CD4-positive, alpha-beta T cell (primary cell): ENCODE results near the gene GTPBP2. TPM values are rescaled to one million over a fixed set of nuclear protein-coding genes. Genes with fewer than 3 reads are reported as not detected.

Experiments
- ATAC-seq: fragments of 200-7000 bp; cut with Tn5 transposase; one replicate; pipeline ENCODE4 v1.10.0; 2022; ENCODE audit warnings: mild to moderate bottlenecking; ENCODE audit not compliant: poor library complexity
- CTCF ChIA-PET: fragments of 350-600 bp; sonication (Branson Sonifier 250); formaldehyde crosslinking; loops from one replicate; lab custom pipeline; 2021; ENCODE audit warnings: antibody characterized with exemption, inconsistent platforms; lab: Charles Lee
- POLR2A ChIA-PET: fragments of 350-600 bp; sonication (Branson Sonifier 250); formaldehyde crosslinking; loops from one replicate; lab custom pipeline; 2021; ENCODE audit warnings: antibody characterized with exemption, inconsistent platforms; lab: Charles Lee
- DNase-seq, 14 experiments: peaks; one replicate each; pipeline ENCODE4 v3.0.0-alpha.2; 2013 to 2020; ENCODE audit warnings: mixed read lengths in 2 of 14
- H3K27ac ChIP-seq, 2 donors: one replicate each; pipeline versions ENCODE4 v1.5.1 to v1.7.0; 2013; ENCODE audit warnings: low read length in 2 of 2, low read depth in 1 of 2, mild to moderate bottlenecking in 1 of 2
- H3K27me3 ChIP-seq, 2 experiments: 1 replicate in 1 of 2; 2 replicates in 1 of 2; pipeline versions ENCODE4 v1.6.1 to v1.7.0; 2013; ENCODE audit warnings: low read length in 2 of 2, control low read depth in 1 of 2, mild to moderate bottlenecking in 1 of 2, moderate library complexity in 1 of 2; ENCODE audit not compliant: insufficient read depth in 2 of 2, control insufficient read depth in 1 of 2
- H3K36me3 ChIP-seq: one replicate; pipeline ENCODE4 v1.6.1; 2013; ENCODE audit warnings: low read length, control low read depth; ENCODE audit not compliant: insufficient read depth
- H3K4me1 ChIP-seq: one replicate; pipeline ENCODE4 v1.6.1; 2013; ENCODE audit warnings: low read length, control low read depth; ENCODE audit not compliant: insufficient read depth
- H3K4me3 ChIP-seq: one replicate; pipeline ENCODE4 v1.5.1; 2013; ENCODE audit warnings: mild to moderate bottlenecking, low read length, moderate library complexity
- H3K9me3 ChIP-seq, 2 experiments: 1 replicate in 1 of 2; 2 replicates in 1 of 2; pipeline versions ENCODE4 v1.6.1 to v1.7.0; 2013; ENCODE audit warnings: low read length in 2 of 2, mild to moderate bottlenecking in 2 of 2, control low read depth in 1 of 2, moderate library complexity in 1 of 2; ENCODE audit not compliant: control insufficient read depth in 1 of 2, insufficient read depth in 1 of 2
- H3K27ac Mint-ChIP-seq: one replicate; pipeline ENCODE4 v1.8.0; 2020; ENCODE audit warnings: mixed read lengths
- H3K27me3 Mint-ChIP-seq: one replicate; pipeline ENCODE4 v1.8.0; 2021; ENCODE audit warnings: mixed read lengths
- H3K36me3 Mint-ChIP-seq: one replicate; pipeline ENCODE4 v1.8.0; 2021; ENCODE audit warnings: low read depth, mixed read lengths
- H3K4me1 Mint-ChIP-seq: one replicate; pipeline ENCODE4 v1.8.0; 2021; ENCODE audit warnings: low read depth, mixed read lengths
- H3K4me3 Mint-ChIP-seq: one replicate; pipeline ENCODE4 v1.8.0; 2020; ENCODE audit warnings: mild to moderate bottlenecking, mixed read lengths
- H3K9me3 Mint-ChIP-seq: one replicate; pipeline ENCODE4 v1.8.0; 2020; ENCODE audit warnings: mixed read lengths
- CTCF ChIP-seq: fragments of 200-600 bp; IDR thresholded peaks from one replicate; pipeline ENCODE4 v1.8.0; 2022; ENCODE audit warnings: antibody characterized with exemption, mild to moderate bottlenecking
- intact Hi-C, 2 experiments: fragments of 100-400 bp; cut with DNase I in 1 of 2; cut with micrococcal nuclease in 1 of 2; formaldehyde crosslinking; loops; one replicate each; pipeline versions ENCODE4 v1.15.1 to v1.9.0; 2023 to 2025; cut with DNase I, micrococcal nuclease
- total RNA-seq, 174 experiments: library from RNA in 2 of 174; stranded (reverse) in 2 of 174; gene quantifications; one replicate each; pipeline ENCODE4 v1.2.3 and lab custom pipeline; 2021 to 2026

The GTPBP2 gene
- total RNA-seq, 2 experiments from 2014 or later = 31.5 to 33.9 TPM

DNA sequence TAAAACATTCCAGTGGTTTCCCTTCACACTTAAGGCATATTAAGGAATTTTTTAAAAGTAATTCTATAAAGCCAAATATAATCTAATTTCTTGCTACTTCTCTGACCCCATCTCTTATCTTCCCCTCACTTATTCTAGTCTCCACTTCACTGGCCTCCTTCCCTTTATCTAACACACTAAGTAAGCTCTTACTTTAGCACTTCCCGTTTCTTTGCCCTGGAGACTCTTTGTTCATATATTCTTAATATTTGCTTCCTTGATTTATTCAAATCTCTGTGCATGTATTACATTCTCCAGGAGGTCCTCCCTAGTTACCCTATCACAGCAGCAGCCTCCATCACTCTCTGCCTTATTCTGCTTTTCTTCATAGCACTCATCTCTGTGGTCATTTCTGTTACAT is 20.3 kb downstream of the GTPBP2 start:
- Histone ChIP-seq H3K4me1 (no peaks in the 10 kb centered on the region), H3K27me3 (no peaks in the 10 kb centered on the region), H3K27ac (no peak overlapping the region), H3K36me3 (peaks cover 56% of the 10 kb centered on the region), H3K4me3 (no peak overlapping the region), H3K9me3 (no peaks in the 10 kb centered on the region)
- no peaks in the 10 kb centered on the region for H3K4me1 Mint-ChIP-seq
- no peak overlapping the region for H3K4me3 Mint-ChIP-seq
- H3K9me3 Mint-ChIP-seq = no peaks in the 10 kb centered on the region
- no peak for TF ChIP-seq CTCF
- POLR2A ChIA-PET = interaction anchor here (1.7 kb wide), 1 partner anchor 27 kb away, joined by 4 read pairs; the partner anchor contains the start of gene MAD2L1BP
- intact Hi-C loops = loop anchor here in 1 of 2 experiments (5.0 to 10.0 kb wide), 3 partner anchors 58 to 468 kb away; no protein-coding TSS in a partner anchor
- no peak for DNase-seq
- ATAC-seq = no peak
- no peak overlapping the region for H3K27ac Mint-ChIP-seq
- CTCF ChIA-PET = interaction anchor here (0.5 to 2.2 kb wide), 8 partner anchors 9 to 490 kb away, joined by 3 to 8 read pairs (median 4); partner anchors contain the start of gene GTPBP2
- H3K27me3 Mint-ChIP-seq = no peaks in the 10 kb centered on the region
- peaks cover 69% of the 10 kb centered on the region for H3K36me3 Mint-ChIP-seq

GRCh38 chr6:43608310-43608763 is 20.7 kb downstream of the GTPBP2 start:
- Mint-ChIP-seq H3K27ac (no peak overlapping the region), H3K4me1 (no peaks in the 10 kb centered on the region), H3K27me3 (no peaks in the 10 kb centered on the region), H3K4me3 (no peak overlapping the region), H3K36me3 (peaks cover 69% of the 10 kb centered on the region), H3K9me3 (no peaks in the 10 kb centered on the region)
- Histone ChIP-seq H3K27ac (no peak overlapping the region), H3K4me3 (no peak overlapping the region), H3K27me3 (no peaks in the 10 kb centered on the region), H3K9me3 (no peaks in the 10 kb centered on the region), H3K36me3 (peaks cover 56% of the 10 kb centered on the region), H3K4me1 (no peaks in the 10 kb centered on the region)
- POLR2A ChIA-PET = interaction anchor here (0.8 to 1.7 kb wide), 2 partner anchors 21 to 27 kb away, joined by 3 to 4 read pairs; partner anchors contain the start of genes GTPBP2 and MAD2L1BP
- peak; percentile 91 for TF ChIP-seq CTCF
- CTCF ChIA-PET = interaction anchor here (0.5 to 2.2 kb wide), 9 partner anchors 10 to 490 kb away, joined by 3 to 8 read pairs (median 4); partner anchors contain the start of gene GTPBP2
- DNase-seq = peak; percentile 32 to 77 (median 49)
- intact Hi-C loops = loop anchor here in 1 of 2 experiments (5.0 to 10.0 kb wide), 3 partner anchors 59 to 469 kb away; no protein-coding TSS in a partner anchor
- ATAC-seq = peak; percentile 48

DNA sequence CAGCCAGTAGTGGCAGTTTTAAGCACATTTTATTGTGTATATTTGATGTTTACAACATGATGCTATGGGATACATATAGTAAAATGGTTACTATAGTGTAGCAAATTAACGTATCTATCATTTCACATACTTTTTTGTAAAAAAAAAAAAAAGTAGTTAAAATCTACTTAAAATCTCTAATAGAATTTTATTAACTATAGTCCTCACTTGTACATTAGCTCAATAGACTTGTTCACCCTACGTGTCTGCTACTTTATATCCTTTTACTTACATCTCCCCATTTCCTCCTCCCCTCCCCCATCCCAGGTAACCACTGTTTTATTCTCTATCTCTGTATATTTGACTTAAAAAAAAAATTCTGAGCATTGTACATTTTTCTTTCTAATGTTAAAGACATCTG is 23.0 kb downstream of the GTPBP2 start:
- Mint-ChIP-seq H3K9me3 (no peaks in the 10 kb centered on the region), H3K27ac (no peak overlapping the region), H3K27me3 (no peaks in the 10 kb centered on the region), H3K36me3 (peaks cover 68% of the 10 kb centered on the region), H3K4me1 (no peaks in the 10 kb centered on the region), H3K4me3 (no peak overlapping the region)
- H3K4me1 ChIP-seq = no peaks in the 10 kb centered on the region
- H3K27me3 ChIP-seq = no peaks in the 10 kb centered on the region
- no peak overlapping the region for H3K27ac ChIP-seq
- ChIA-PET CTCF (no interaction called here), POLR2A (interaction anchor here (1.2 kb wide), 1 partner anchor 23 kb away, joined by 3 read pairs; the partner anchor contains the start of gene GTPBP2)
- no peak for TF ChIP-seq CTCF
- H3K9me3 ChIP-seq = no peaks in the 10 kb centered on the region
- DNase-seq = no peak
- ATAC-seq = no peak
- peaks cover 67% of the 10 kb centered on the region for H3K36me3 ChIP-seq
- no peak overlapping the region for H3K4me3 ChIP-seq
- intact Hi-C loops = loop anchor here in 1 of 2 experiments (5.0 to 10.0 kb wide), 3 partner anchors 61 to 471 kb away; no protein-coding TSS in a partner anchor
